ENCODE data around the gene MAML3.

DNA sequence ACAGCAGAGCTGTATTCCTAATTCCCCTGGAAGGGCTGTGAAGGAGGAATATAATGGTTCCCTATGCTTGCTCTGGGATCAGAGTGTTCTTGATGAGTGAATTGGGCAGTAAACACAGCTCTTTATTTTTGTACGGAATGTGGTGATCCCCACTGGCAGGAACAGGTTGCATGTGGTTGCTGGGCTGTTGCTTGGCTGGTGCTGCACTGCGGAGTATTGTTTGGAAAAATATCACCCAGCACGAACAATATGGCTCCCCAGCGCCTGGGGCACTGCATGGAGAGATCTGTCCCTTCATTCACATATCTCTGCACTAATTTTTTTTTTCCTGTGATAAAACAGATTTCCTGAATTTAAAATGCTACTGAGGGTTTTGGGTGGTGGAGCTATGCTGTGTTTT lies 368.6 kb downstream of the MAML3 start:
- TF ChIP-seq, protein P1, sequence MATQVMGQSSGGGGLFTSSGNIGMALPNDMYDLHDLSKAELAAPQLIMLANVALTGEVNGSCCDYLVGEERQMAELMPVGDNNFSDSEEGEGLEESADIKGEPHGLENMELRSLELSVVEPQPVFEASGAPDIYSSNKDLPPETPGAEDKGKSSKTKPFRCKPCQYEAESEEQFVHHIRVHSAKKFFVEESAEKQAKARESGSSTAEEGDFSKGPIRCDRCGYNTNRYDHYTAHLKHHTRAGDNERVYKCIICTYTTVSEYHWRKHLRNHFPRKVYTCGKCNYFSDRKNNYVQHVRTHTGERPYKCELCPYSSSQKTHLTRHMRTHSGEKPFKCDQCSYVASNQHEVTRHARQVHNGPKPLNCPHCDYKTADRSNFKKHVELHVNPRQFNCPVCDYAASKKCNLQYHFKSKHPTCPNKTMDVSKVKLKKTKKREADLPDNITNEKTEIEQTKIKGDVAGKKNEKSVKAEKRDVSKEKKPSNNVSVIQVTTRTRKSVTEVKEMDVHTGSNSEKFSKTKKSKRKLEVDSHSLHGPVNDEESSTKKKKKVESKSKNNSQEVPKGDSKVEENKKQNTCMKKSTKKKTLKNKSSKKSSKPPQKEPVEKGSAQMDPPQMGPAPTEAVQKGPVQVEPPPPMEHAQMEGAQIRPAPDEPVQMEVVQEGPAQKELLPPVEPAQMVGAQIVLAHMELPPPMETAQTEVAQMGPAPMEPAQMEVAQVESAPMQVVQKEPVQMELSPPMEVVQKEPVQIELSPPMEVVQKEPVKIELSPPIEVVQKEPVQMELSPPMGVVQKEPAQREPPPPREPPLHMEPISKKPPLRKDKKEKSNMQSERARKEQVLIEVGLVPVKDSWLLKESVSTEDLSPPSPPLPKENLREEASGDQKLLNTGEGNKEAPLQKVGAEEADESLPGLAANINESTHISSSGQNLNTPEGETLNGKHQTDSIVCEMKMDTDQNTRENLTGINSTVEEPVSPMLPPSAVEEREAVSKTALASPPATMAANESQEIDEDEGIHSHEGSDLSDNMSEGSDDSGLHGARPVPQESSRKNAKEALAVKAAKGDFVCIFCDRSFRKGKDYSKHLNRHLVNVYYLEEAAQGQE (IDR thresholded peaks at IDR 0.05; ENCODE audit: unreplicated experiment) = no peak
- TF ChIP-seq POLR2AphosphoS5 (IDR thresholded peaks at IDR 0.05; ENCODE audit: low read depth) (no peak), EZH2 (IDR thresholded peaks at IDR 0.05; ENCODE audit: low read depth, unreplicated experiment) (no peak), EZH2phosphoT487 (IDR thresholded peaks at IDR 0.05; ENCODE audit: unreplicated experiment) (no peak)
- TF ChIP-seq, protein P2, sequence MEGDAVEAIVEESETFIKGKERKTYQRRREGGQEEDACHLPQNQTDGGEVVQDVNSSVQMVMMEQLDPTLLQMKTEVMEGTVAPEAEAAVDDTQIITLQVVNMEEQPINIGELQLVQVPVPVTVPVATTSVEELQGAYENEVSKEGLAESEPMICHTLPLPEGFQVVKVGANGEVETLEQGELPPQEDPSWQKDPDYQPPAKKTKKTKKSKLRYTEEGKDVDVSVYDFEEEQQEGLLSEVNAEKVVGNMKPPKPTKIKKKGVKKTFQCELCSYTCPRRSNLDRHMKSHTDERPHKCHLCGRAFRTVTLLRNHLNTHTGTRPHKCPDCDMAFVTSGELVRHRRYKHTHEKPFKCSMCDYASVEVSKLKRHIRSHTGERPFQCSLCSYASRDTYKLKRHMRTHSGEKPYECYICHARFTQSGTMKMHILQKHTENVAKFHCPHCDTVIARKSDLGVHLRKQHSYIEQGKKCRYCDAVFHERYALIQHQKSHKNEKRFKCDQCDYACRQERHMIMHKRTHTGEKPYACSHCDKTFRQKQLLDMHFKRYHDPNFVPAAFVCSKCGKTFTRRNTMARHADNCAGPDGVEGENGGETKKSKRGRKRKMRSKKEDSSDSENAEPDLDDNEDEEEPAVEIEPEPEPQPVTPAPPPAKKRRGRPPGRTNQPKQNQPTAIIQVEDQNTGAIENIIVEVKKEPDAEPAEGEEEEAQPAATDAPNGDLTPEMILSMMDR (conservative IDR thresholded peaks at IDR 0.05; ENCODE audit: low read depth in 2 of 2) = no peak
